ENCODE measurements around the gene SCN5A. TPM values are rescaled to one million over a fixed set of nuclear protein-coding genes. Genes with fewer than 3 reads are reported as not detected.

Gene SCN5A
- total and polyA plus RNA-seq, 2 of the 4 experiments (the other 2 are of a cell fraction): 1.9 to 2.0 TPM

- no peak for DNase-seq
- intact Hi-C loops (cut with micrococcal nuclease) (no loop called here), dilution Hi-C loops (cut with HindIII; ENCODE audit: low sequenced_read_pairs, unreplicated experiment) (no loop called here), in situ Hi-C loops (cut with MboI; ENCODE audit: low sequenced_read_pairs) (no loop called here)
- H2AK5ac ChIP-seq (ENCODE audit: low read depth, low read length): no peak overlapping the region
- no peaks in the 10 kb centered on the region for H3K9me3 ChIP-seq (ENCODE audit: control insufficient read depth, insufficient read depth, low read length)
- H2AK9ac ChIP-seq (replicated peaks; ENCODE audit: low read depth, low read length, poor library complexity): no peak overlapping the region
- H4K91ac ChIP-seq (ENCODE audit: insufficient read depth, low read depth, low read length): no peak overlapping the region
- BruUV-seq (replicated peaks): no TSS peak
- H3K4ac ChIP-seq (ENCODE audit: low read depth, low read length): no peak overlapping the region
- no peak overlapping the region for H3K18ac ChIP-seq (ENCODE audit: low read depth, low read length)
- H3K9ac ChIP-seq (ENCODE audit: low read depth, low read length): no peak overlapping the region
- no peak overlapping the region for H2AFZ ChIP-seq (replicated peaks; ENCODE audit: low read length, poor library complexity)
- H3K27me3 ChIP-seq (ENCODE audit: control insufficient read depth, insufficient read depth, low read length): no peaks in the 10 kb centered on the region
- WGBS, 2 experiments (ENCODE audit: extremely low coverage in 2 of 2, insufficient read length in 1 of 2): 100% methylated on average over 1 of the region's 2 CpGs; no CpG with 5 or more reads in 1 of the 2 experiments
- H2BK15ac ChIP-seq (ENCODE audit: low read depth, low read length): no peak overlapping the region
- no peak overlapping the region for H2BK20ac ChIP-seq (ENCODE audit: low read depth, low read length)
- no peak overlapping the region for H3K23ac ChIP-seq (ENCODE audit: low read depth, low read length)
- no peak overlapping the region for H3K14ac ChIP-seq (replicated peaks; ENCODE audit: low read depth, low read length)
- ChIA-PET CTCF (no interaction called here), POLR2A (ENCODE audit: unreplicated experiment) (no interaction called here)
- H2BK120ac ChIP-seq (ENCODE audit: low read depth, low read length): no peak overlapping the region
- no peaks in the 10 kb centered on the region for H3K9me1 ChIP-seq (ENCODE audit: insufficient read depth, low read length)
- H3K4me2 ChIP-seq (ENCODE audit: low read depth, low read length): no peak overlapping the region
- no peaks in the 10 kb centered on the region for H3K4me1 ChIP-seq (ENCODE audit: control insufficient read depth, insufficient read depth, low read length)
- no peak overlapping the region for H3K56ac ChIP-seq (ENCODE audit: extremely low read depth, insufficient read depth, low read length)
- H4K5ac ChIP-seq (ENCODE audit: low read depth, low read length): no peak overlapping the region
- no peak for ATAC-seq (ENCODE audit: low read depth)
- H3K4me3 ChIP-seq (ENCODE audit: insufficient read depth, low read depth, low read length): no peak overlapping the region
- no peaks in the 10 kb centered on the region for H3K79me1 ChIP-seq (ENCODE audit: low read depth in 1 of 2, low read length in 2 of 2)
- H3K36me3 ChIP-seq (ENCODE audit: control insufficient read depth, insufficient read depth, low read length): no peaks in the 10 kb centered on the region
- TF ChIP-seq RAD21 (IDR thresholded peaks at IDR 0.05; ENCODE audit: low read length) (no peak), CEBPB (IDR thresholded peaks at IDR 0.05; ENCODE audit: low read depth, low read length) (no peak)
- no peak overlapping the region for H3K27ac ChIP-seq (ENCODE audit: insufficient read depth, low read length)
- no peak overlapping the region for H2BK5ac ChIP-seq (ENCODE audit: low read depth, low read length, poor library complexity, severe bottlenecking)
- H4K8ac ChIP-seq (ENCODE audit: low read depth in 2 of 2, low read length in 2 of 2): no peak overlapping the region
- H4K20me1 ChIP-seq (ENCODE audit: insufficient read depth, low read length): no peaks in the 10 kb centered on the region
Observed at GRCh38 chr3:38555926-38556325, 93.6 kb downstream of the SCN5A start.

Data from IMR-90 (cell line).